ENCODE results near the gene AMZ2. TPM values are rescaled to one million over a fixed set of nuclear protein-coding genes. Genes with fewer than 3 reads are reported as not detected.
"Not testable (repeated sequence)": the region's sequence is repeated elsewhere in the genome, so short reads cannot be mapped to it uniquely, and the experiment has no call there.

Gene AMZ2
- total RNA-seq, 1 experiment from 2014 or later = 62.2 TPM

GRCh38 chr17:68200689-68201417 lies 47.0 kb upstream of the AMZ2 start:
- CTCF ChIA-PET = interaction anchor here (0.6 to 1.6 kb wide), 8 partner anchors 28 to 256 kb away, joined by 3 to 7 read pairs (median 4); partner anchors contain the start of gene WIPI1
- no TSS peak for BruUV-seq (replicated peaks)
- intact Hi-C loops (cut with micrococcal nuclease; ENCODE audit: unreplicated experiment) = loop anchor here (2.0 kb wide), 1 partner anchor 142 kb away; no protein-coding TSS in a partner anchor
- peaks cover 16% of the 10 kb centered on the region for H3K36me3 Mint-ChIP-seq (ENCODE audit: insufficient read depth, unreplicated experiment)
- peak; percentile 84 for DNase-seq
- peaks cover 42% of the 10 kb centered on the region for H3K27me3 Mint-ChIP-seq (ENCODE audit: unreplicated experiment)
- H3K4me3 Mint-ChIP-seq (ENCODE audit: low read depth, unreplicated experiment) = no peak overlapping the region
- no peaks in the 10 kb centered on the region for H3K9me3 Mint-ChIP-seq (ENCODE audit: low read depth, unreplicated experiment)
- TF ChIP-seq CTCF (IDR thresholded peaks at IDR 0.05; ENCODE audit: unreplicated experiment) = peak; percentile 69
- H3K27ac Mint-ChIP-seq (ENCODE audit: unreplicated experiment) = no peak overlapping the region
- peaks cover 8% of the 10 kb centered on the region for H3K4me1 Mint-ChIP-seq (ENCODE audit: low read depth, unreplicated experiment)

DNA sequence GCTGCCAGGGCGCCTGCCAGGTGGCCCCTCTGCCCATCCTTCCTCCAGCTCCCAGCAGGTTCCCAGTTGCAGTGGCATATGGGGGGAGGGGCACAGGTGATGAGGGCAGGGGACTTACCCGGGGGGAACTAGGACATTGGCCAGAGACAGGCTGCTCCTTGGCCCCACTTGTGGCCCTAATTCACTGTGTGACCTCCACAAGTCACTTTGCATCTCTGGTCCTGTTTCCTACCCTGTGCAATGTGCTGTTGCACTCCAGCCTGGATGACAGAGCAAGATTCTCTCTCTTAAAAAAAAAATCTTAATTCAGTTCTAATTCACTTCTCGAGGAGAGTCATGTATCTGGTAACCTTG lies 46.4 kb upstream of the AMZ2 start:
- not testable (repeated sequence) for H3K4me1 Mint-ChIP-seq (ENCODE audit: low read depth, unreplicated experiment); H3K27ac Mint-ChIP-seq (ENCODE audit: unreplicated experiment); H3K9me3 Mint-ChIP-seq (ENCODE audit: low read depth, unreplicated experiment); DNase-seq; H3K4me3 Mint-ChIP-seq (ENCODE audit: low read depth, unreplicated experiment); BruUV-seq (replicated peaks)
- CTCF ChIA-PET = interaction anchor here (0.6 to 1.6 kb wide), 7 partner anchors 28 to 256 kb away, joined by 3 to 7 read pairs (median 4); partner anchors contain the start of gene WIPI1
- Mint-ChIP-seq H3K36me3 (ENCODE audit: insufficient read depth, unreplicated experiment) (peaks cover 18% of the 10 kb centered on the region), H3K27me3 (ENCODE audit: unreplicated experiment) (peaks cover 36% of the 10 kb centered on the region)
- intact Hi-C loops (cut with micrococcal nuclease; ENCODE audit: unreplicated experiment) = loop anchor here (2.0 kb wide), 1 partner anchor 143 kb away; no protein-coding TSS in a partner anchor

DNA sequence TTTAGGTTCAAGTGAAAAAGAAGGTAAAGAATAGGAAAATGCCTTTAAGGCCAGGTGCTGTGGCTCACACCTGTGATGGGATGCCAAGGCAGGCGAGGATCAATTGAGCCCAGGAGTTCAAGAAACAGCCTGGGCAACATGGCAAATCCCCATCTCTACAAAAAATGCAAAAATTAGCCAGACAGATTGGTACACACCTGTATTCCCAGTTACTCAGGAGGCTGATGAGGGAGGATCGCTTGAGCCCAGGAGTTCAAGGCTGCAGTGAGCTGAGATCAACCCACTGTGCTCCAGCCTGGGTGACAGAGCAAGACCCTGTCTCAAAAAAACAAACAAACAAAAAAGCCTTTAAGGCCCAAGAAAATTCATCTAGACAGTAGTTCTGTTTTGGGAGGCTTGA lies 45.5 kb upstream of the AMZ2 start:
- intact Hi-C loops (cut with micrococcal nuclease; ENCODE audit: unreplicated experiment); CTCF ChIA-PET; H3K4me3 Mint-ChIP-seq (ENCODE audit: low read depth, unreplicated experiment); H3K27ac Mint-ChIP-seq (ENCODE audit: unreplicated experiment); H3K4me1 Mint-ChIP-seq (ENCODE audit: low read depth, unreplicated experiment); DNase-seq; H3K9me3 Mint-ChIP-seq (ENCODE audit: low read depth, unreplicated experiment); BruUV-seq (replicated peaks): not testable (repeated sequence)
- Mint-ChIP-seq H3K36me3 (ENCODE audit: insufficient read depth, unreplicated experiment) (peaks cover 20% of the 10 kb centered on the region), H3K27me3 (ENCODE audit: unreplicated experiment) (peaks cover 27% of the 10 kb centered on the region)

DNA sequence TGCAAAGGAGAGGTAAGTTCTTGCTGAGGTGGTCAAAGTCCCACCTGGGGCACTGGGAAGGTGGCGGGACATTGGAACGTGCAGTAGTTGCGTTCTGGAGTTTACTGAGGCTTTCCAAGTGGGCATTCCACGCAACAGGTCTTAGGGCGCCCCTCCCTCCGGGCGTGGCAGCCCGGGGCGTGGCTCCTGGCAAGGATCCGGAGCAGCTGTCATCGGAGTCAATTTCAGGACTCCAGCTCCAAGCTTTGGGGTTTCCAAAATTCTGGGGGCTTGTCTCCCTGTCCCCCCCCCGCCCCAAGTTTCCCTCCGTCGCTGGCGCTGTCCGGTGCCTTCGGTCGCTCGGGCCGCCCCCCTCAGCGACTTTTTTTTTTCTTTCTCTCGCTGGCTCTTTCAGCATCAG lies 43.1 kb upstream of the AMZ2 start:
- Mint-ChIP-seq H3K4me3 (ENCODE audit: low read depth, unreplicated experiment) (peak overlapping the region; percentile 62), H3K27me3 (ENCODE audit: unreplicated experiment) (peaks cover 13% of the 10 kb centered on the region), H3K27ac (ENCODE audit: unreplicated experiment) (no peak overlapping the region), H3K36me3 (ENCODE audit: insufficient read depth, unreplicated experiment) (peaks cover 20% of the 10 kb centered on the region), H3K4me1 (ENCODE audit: low read depth, unreplicated experiment) (peaks cover 6% of the 10 kb centered on the region), H3K9me3 (ENCODE audit: low read depth, unreplicated experiment) (no peaks in the 10 kb centered on the region)
- CTCF ChIA-PET = interaction anchor here (0.6 to 2.1 kb wide), 3 partner anchors 9 to 43 kb away, joined by 3 to 6 read pairs (median 3); partner anchors contain the start of gene AMZ2
- intact Hi-C loops (cut with micrococcal nuclease; ENCODE audit: unreplicated experiment) = no loop called here
- BruUV-seq (replicated peaks) = no TSS peak
- no peak for TF ChIP-seq CTCF (IDR thresholded peaks at IDR 0.05; ENCODE audit: unreplicated experiment)
- DNase-seq = no peak

DNA sequence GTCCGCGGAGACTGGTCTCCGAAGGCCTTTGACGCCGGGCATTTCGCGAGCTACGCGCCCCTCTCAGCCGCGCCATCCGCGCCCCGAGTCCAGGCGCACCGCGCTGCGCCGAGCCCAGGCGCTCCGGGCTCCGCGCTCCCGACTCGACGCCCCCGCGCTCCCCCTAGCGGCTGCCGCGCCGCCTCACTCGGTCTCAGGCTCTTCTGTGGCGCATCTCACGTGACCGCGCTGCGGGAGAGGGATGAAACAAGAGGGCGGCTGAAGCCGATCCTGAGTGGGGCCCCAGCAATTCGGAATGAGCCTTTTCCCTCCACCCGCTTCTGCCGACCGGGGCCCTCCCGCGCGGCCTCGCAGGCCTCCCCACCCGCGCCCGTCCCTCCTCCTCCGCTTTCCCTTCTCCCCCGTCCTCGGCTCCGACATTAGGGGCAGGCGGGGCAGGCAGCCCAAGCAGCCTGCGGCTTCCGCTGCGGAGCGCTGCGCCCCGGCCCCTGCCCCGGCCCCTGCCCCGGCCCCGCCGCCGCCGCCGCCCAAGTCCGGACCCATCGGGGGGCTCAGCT lies 42.5 kb upstream of the AMZ2 start:
- Mint-ChIP-seq H3K27ac (ENCODE audit: unreplicated experiment) (no peak overlapping the region), H3K4me1 (ENCODE audit: low read depth, unreplicated experiment) (no peaks in the 10 kb centered on the region), H3K4me3 (ENCODE audit: low read depth, unreplicated experiment) (peak overlapping the region; percentile 62), H3K36me3 (ENCODE audit: insufficient read depth, unreplicated experiment) (peaks cover 20% of the 10 kb centered on the region), H3K27me3 (ENCODE audit: unreplicated experiment) (peaks cover 13% of the 10 kb centered on the region), H3K9me3 (ENCODE audit: low read depth, unreplicated experiment) (no peaks in the 10 kb centered on the region)
- CTCF ChIA-PET = interaction anchor here (0.6 to 2.1 kb wide), 6 partner anchors 9 to 252 kb away, joined by 3 to 6 read pairs (median 3); partner anchors contain the start of genes AMZ2 and WIPI1
- peak; percentile 92 for TF ChIP-seq CTCF (IDR thresholded peaks at IDR 0.05; ENCODE audit: unreplicated experiment)
- intact Hi-C loops (cut with micrococcal nuclease; ENCODE audit: unreplicated experiment) = no loop called here
- no TSS peak for BruUV-seq (replicated peaks)
- peak; percentile 92 for DNase-seq
